Mesothelial cell of epicardium (in vitro differentiated cells): Measurements from ENCODE around the gene PADI3. TPM values are rescaled to one million over a fixed set of nuclear protein-coding genes. Genes with fewer than 3 reads are reported as not detected.

Source experiments
- DNase-seq, 2 experiments: peaks; one replicate each; pipeline ENCODE4 v3.0.0; 2021; ENCODE audit warnings: low spot score in 2 of 2; ENCODE audit not compliant: unreplicated experiment in 2 of 2
- H3K27ac Mint-ChIP-seq: 2 replicates; pipeline ENCODE4 v1.8.0; 2021; ENCODE audit warnings: mixed read lengths
- H3K27me3 Mint-ChIP-seq: 2 replicates; pipeline ENCODE4 v1.8.0; 2021; ENCODE audit warnings: low read depth, mixed read lengths
- H3K36me3 Mint-ChIP-seq: 2 replicates; pipeline ENCODE4 v1.8.0; 2021; ENCODE audit warnings: mixed read lengths
- H3K4me1 Mint-ChIP-seq: 2 replicates; pipeline ENCODE4 v1.8.0; 2021; ENCODE audit warnings: mixed read lengths
- H3K4me3 Mint-ChIP-seq: 2 replicates; pipeline ENCODE4 v1.8.0; 2021; ENCODE audit warnings: mild to moderate bottlenecking, moderate library complexity, mixed read lengths
- H3K9me3 Mint-ChIP-seq: 2 replicates; pipeline ENCODE4 v1.8.0; 2021; ENCODE audit warnings: mixed read lengths
- total RNA-seq: library from RNA; stranded (reverse); gene quantifications from 3 replicates; pipeline ENCODE4 v1.2.1, GENCODE V29; 2021
- TF ChIP-seq, protein P1 (sequence below): fragments of 200-600 bp; sonication (generic); IDR thresholded peaks from one replicate; pipeline ENCODE4 v1.5.0; 2021; ENCODE audit warnings: antibody characterized with exemption; ENCODE audit not compliant: unreplicated experiment

PADI3 gene
- total RNA-seq, 1 donor from 2014 or later: not detected

DNA sequence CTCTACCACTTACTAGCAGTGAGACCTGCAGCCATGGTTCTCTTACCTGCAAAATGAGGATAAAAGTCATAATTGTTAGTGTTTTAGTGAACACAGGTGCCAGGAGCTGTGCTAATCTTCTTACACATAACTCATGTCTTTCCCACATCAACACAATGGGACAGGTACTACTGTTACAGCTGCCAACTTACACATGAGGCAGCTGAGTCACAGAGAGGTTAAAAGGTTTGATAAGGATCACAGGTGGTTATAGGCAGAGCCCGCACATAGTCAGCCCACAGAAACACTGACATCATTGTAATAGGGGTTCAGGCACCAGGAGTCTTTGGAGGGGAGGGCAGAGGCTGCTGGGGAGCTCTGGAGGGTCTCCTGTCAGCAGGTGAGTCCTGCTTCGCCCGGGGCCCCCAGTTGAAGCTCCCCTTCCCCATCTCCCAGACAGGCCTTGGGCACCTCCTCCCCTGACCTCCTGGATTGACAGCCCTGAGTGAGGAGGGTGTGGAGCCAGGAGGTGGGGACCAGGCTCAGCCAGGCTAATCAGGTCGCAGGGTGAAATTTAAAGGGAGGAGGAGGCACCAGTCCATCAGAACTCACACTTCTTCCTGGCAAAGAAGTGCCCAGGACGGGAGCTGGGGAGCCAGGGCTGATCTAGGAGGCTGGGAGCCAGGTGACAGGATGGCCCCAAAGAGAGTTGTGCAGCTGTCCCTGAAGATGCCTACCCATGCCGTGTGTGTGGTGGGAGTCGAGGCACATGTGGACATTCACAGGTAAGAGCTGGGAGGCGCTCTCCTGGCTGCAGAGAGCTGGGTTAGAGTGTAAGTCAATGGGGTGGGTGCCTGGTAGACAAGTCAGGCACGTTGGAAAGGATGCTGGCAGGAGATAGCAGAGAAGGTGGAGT, 44.1 kb upstream of the PADI3 start, which contains the start of gene PADI1:
TSS of gene PADI1 (plus strand) at position 583 of the 895 bp plus-strand sequence. CDS start at position 673, 90 bp downstream.
- H3K27ac Mint-ChIP-seq: no peak within 1 kb of the TSS
- H3K4me1 Mint-ChIP-seq: peaks cover 44% of the 10 kb centered on the region
- no peaks in the 10 kb centered on the region for H3K36me3 Mint-ChIP-seq
- H3K27me3 Mint-ChIP-seq: peaks cover 1% of the 10 kb centered on the region
- DNase-seq: no peak
- no peak within 1 kb of the TSS for H3K4me3 Mint-ChIP-seq
- TF ChIP-seq, protein P1, sequence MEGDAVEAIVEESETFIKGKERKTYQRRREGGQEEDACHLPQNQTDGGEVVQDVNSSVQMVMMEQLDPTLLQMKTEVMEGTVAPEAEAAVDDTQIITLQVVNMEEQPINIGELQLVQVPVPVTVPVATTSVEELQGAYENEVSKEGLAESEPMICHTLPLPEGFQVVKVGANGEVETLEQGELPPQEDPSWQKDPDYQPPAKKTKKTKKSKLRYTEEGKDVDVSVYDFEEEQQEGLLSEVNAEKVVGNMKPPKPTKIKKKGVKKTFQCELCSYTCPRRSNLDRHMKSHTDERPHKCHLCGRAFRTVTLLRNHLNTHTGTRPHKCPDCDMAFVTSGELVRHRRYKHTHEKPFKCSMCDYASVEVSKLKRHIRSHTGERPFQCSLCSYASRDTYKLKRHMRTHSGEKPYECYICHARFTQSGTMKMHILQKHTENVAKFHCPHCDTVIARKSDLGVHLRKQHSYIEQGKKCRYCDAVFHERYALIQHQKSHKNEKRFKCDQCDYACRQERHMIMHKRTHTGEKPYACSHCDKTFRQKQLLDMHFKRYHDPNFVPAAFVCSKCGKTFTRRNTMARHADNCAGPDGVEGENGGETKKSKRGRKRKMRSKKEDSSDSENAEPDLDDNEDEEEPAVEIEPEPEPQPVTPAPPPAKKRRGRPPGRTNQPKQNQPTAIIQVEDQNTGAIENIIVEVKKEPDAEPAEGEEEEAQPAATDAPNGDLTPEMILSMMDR: no peak
- no peaks in the 10 kb centered on the region for H3K9me3 Mint-ChIP-seq

DNA sequence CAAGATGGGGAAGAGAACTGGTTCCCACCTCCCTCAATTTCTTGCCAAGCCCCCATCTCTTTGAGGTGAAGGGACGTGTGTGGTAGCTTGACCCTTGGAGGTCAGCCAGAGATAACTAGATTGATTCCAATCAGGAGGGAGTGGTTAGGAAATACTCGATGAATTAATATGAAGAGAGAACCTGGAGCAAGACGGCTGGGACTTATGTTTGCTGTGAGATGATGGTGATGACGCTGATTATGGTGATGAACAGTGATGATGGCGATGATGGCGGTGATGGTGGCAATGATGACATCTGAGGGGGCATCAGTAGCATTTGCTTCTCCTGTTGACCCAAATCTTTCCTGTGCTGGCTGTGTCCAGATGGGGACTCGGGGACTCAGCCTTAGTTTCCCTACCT, 43.2 kb upstream of the PADI3 start:
- TF ChIP-seq, protein P1: no peak
- Mint-ChIP-seq H3K36me3 (no peaks in the 10 kb centered on the region), H3K4me3 (no peak overlapping the region), H3K4me1 (peaks cover 40% of the 10 kb centered on the region), H3K27me3 (peaks cover 1% of the 10 kb centered on the region), H3K27ac (no peak overlapping the region), H3K9me3 (no peaks in the 10 kb centered on the region)
- DNase-seq: no peak

DNA sequence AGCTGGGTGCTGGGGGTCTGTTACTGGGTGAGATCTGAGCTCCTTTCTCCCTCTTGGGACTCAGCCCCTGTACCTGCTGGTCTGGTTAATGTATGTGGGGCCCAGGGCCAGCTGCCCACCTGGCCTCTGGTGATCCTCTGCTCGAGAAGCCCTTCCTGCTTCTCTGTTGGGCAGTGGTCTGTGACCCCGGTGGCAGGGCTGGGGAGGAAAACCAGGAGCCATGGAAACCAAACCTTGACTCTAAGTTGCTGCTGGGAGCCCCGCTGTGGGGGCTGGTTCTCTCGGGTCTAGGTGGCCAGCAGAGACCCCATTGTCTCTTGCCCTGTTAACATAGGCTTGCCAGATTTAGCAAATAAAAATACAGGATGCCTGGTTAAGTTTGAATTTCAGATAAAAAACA, 42.7 kb upstream of the PADI3 start:
- Mint-ChIP-seq H3K4me3 (no peak overlapping the region), H3K36me3 (no peaks in the 10 kb centered on the region), H3K4me1 (peaks cover 35% of the 10 kb centered on the region), H3K27me3 (peaks cover 1% of the 10 kb centered on the region), H3K27ac (no peak overlapping the region), H3K9me3 (no peaks in the 10 kb centered on the region)
- TF ChIP-seq, protein P1: no peak
- no peak for DNase-seq

DNA sequence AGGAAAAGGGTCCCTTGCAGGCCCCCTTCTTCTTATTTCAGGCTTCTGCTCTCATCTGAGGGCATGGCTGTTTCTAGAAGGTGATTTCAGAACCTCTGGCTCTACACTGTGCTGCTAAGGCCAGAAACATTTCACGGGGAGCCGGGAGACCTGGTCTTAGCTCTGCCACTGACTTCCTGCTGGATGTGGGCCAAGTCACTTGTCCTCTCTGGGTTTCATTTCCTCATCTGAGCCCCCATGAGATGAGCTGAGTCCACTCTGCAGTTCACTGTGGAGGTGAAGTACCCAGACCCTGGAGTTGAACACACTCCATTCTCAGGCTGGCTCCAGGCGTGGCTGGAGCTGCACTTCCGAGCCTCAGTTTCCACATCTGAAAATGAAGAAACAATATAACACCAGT, 41.9 kb upstream of the PADI3 start:
- Mint-ChIP-seq H3K36me3 (no peaks in the 10 kb centered on the region), H3K4me3 (no peak overlapping the region), H3K27ac (peak overlapping the region; percentile 50)

DNA sequence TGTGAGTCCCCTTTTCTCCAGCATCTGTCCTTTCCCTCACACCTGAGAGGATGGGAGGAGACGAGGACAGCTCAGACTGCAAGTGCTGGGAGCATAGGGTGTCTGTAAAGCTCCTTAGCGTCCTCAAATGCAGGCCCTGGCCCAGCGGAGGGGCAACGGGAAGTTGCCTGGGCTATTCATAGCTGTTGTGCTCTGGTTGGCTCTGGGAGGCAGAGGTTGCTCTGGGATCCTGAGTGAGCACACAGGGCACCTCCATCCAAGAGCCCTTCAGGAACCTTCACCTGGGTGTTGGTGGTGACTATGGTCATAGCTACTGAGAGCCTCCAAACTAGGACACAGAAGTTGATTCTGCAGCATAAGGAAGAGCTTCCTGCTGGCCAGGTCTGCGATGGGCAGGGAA, 41.4 kb upstream of the PADI3 start:
- no peak for DNase-seq
- Mint-ChIP-seq H3K9me3 (no peaks in the 10 kb centered on the region), H3K36me3 (no peaks in the 10 kb centered on the region), H3K27me3 (peaks cover 1% of the 10 kb centered on the region), H3K27ac (peak overlapping the region; percentile 21), H3K4me1 (peaks cover 36% of the 10 kb centered on the region), H3K4me3 (no peak overlapping the region)
- TF ChIP-seq, protein P1: no peak

More for the DNA sequence above, 41.9 kb upstream of the PADI3 start:
- Mint-ChIP-seq H3K4me1 (peaks cover 33% of the 10 kb centered on the region), H3K27me3 (peaks cover 1% of the 10 kb centered on the region), H3K9me3 (no peaks in the 10 kb centered on the region)
- TF ChIP-seq, protein P1: no peak
- no peak for DNase-seq
